Right lobe of liver (tissue), 6 donors: ENCODE results near the gene LDB2. TPM values are rescaled to one million over a fixed set of nuclear protein-coding genes. Genes with fewer than 3 reads are reported as not detected.

Experiments used
- ATAC-seq, 4 donors: fragments of 200-7000 bp; cut with Tn5 transposase; one replicate each; pipeline ENCODE4 v1.9.1; 2020; ENCODE audit warnings: mild to moderate bottlenecking in 4 of 4, moderate library complexity in 4 of 4
- DNase-seq, 3 donors: peaks; one replicate each; pipeline ENCODE4 v3.0.0-alpha.2; 2020
- H3K27ac ChIP-seq, 3 donors: fragments of 200-600 bp; one replicate each; pipeline ENCODE4 v1.8.0; 2022
- H3K27me3 ChIP-seq, 2 donors: fragments of 200-600 bp; one replicate each; pipeline ENCODE4 v1.8.0; 2022
- H3K36me3 ChIP-seq, 4 donors: fragments of 200-600 bp; sonication (generic) in 1 of 4; one replicate each; pipeline versions ENCODE4 v1.5.1 to v1.8.0; 2017 to 2022; ENCODE audit warnings: control low read depth in 1 of 4
- H3K4me1 ChIP-seq, 4 donors: fragments of 200-600 bp; sonication (generic) in 1 of 4; one replicate each; pipeline versions ENCODE4 v1.5.1 to v1.8.0; 2017 to 2022; ENCODE audit warnings: control low read depth in 1 of 4
- H3K4me3 ChIP-seq, 3 donors: fragments of 200-600 bp; one replicate each; pipeline ENCODE4 v1.8.0; 2022
- H3K9me3 ChIP-seq, 4 donors: fragments of 200-600 bp; sonication (generic) in 1 of 4; one replicate each; pipeline versions ENCODE4 v1.5.1 to v1.8.0; 2017 to 2022; ENCODE audit warnings: control low read depth in 1 of 4
- POLR2A ChIP-seq: fragments of 450-650 bp; IDR thresholded peaks from one replicate; pipeline ENCODE4 v1.6.1; 2017; ENCODE audit warnings: antibody characterized with exemption, mild to moderate bottlenecking
- WGBS: methylation state at CpG from one replicate; pipeline ENCODE4 v1.1.6; 2018; ENCODE audit warnings: low coverage, low lambda C conversion rate; ENCODE audit not compliant: insufficient coverage; ENCODE audit errors: missing lambda C conversion rate; 5-methylcytosine and 5-hydroxymethylcytosine counted together
- intact Hi-C, 2 donors: fragments of 100-400 bp; cut with DNase I; formaldehyde crosslinking; loops; one replicate each; pipeline versions ENCODE4 v1.11.2 to v1.14.1; 2022
- total RNA-seq, 6 experiments: library from RNA; depleted of rRNA in 2 of 6; stranded (reverse); fragments of >200 nt in 2 of 6; fragmentation: NEBNext Ultra II Directional in 3 of 6; extraction: Animal tissue kit (Norgen Biotek cat#: 25700) in 3 of 6; gene quantifications; one replicate each; pipeline versions ENCODE4 v1.1.0 to v1.2.4, GENCODE V29; 2016 to 2023
- TF ChIP-seq, protein P1 (sequence below), 4 donors: fragments of 200-600 bp in 3 of 4; fragments of 450-650 bp in 1 of 4; IDR thresholded peaks; one replicate each; pipeline versions ENCODE4 v1.5.1 to v1.8.0; 2016 to 2022; ENCODE audit warnings: antibody characterized with exemption in 4 of 4, mild to moderate bottlenecking in 2 of 4
- donor health status: DM: no; HTN: yes; CAD: no.
- donor health status: DM: no; HTN: no; CAD: no.
- donor health status: DM: no; HTN: no; CAD: no.
- donor health status: DM: no; HTN: yes; CAD: no.
- donor health status: DM: no; HTN: yes; CAD: no.

The LDB2 gene
- total RNA-seq, 6 experiments from 2014 or later: 11.4 to 26.6 (median 17.3) TPM

DNA sequence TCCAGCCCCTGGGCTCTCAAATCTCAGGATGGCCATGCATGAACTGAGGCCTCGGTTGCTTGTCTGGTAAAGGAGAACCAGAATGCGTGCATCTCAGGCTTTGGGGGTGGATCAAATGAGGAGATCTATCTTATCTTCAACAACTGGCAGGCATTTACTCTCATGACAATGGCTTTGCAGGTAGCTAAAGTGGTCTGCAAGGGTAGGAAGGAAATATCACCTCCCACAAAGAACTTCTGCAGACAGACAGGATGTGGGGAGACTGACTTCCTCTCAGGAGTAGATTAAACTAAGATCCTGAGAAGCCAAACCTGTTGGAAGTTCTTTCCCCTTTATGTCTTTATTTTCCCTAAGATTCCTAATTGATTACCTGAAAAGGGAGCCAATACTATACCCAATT is 7.8 kb downstream of the LDB2 start:
- TF ChIP-seq POLR2A: no peak
- TF ChIP-seq, protein P1, sequence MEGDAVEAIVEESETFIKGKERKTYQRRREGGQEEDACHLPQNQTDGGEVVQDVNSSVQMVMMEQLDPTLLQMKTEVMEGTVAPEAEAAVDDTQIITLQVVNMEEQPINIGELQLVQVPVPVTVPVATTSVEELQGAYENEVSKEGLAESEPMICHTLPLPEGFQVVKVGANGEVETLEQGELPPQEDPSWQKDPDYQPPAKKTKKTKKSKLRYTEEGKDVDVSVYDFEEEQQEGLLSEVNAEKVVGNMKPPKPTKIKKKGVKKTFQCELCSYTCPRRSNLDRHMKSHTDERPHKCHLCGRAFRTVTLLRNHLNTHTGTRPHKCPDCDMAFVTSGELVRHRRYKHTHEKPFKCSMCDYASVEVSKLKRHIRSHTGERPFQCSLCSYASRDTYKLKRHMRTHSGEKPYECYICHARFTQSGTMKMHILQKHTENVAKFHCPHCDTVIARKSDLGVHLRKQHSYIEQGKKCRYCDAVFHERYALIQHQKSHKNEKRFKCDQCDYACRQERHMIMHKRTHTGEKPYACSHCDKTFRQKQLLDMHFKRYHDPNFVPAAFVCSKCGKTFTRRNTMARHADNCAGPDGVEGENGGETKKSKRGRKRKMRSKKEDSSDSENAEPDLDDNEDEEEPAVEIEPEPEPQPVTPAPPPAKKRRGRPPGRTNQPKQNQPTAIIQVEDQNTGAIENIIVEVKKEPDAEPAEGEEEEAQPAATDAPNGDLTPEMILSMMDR (IDR thresholded peaks at IDR 0.05): no peak
- Histone ChIP-seq H3K27me3 (no peaks in the 10 kb centered on the region), H3K9me3 (no peaks in the 10 kb centered on the region), H3K36me3 (no peaks in the 10 kb centered on the region), H3K4me1 (no peaks in the 10 kb centered on the region), H3K27ac (no peak overlapping the region), H3K4me3 (no peak overlapping the region)
- no peak for DNase-seq
- no peak for ATAC-seq
- 79% methylated on average over 2 of the region's 2 CpGs for WGBS
- intact Hi-C loops: no loop called here

DNA sequence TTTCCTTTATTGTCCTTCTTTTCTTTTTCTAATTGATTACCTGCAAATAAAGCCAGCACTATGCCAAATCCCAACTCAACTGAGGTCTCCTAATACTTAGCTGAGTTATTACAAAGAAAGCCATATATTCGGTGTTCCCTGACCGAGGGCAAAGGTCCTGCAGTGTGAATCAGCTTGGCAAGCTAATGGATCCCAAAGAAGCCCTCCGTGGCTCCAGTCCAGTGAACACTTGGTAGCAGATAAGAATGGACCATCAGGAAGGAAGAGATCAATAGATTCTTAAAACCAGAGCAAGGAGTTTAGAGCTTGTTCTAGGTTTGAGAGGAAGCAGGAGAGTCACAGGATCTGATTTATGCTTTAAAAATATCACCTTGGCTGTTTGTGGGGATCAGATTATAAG is 8.5 kb downstream of the LDB2 start:
- no peak for DNase-seq
- ATAC-seq: peak in 1 of 4 donors; percentile 32
- WGBS: 56% methylated on average over 3 of the region's 3 CpGs
- Histone ChIP-seq H3K27ac (no peak overlapping the region), H3K4me1 (no peaks in the 10 kb centered on the region), H3K4me3 (no peak overlapping the region), H3K36me3 (no peaks in the 10 kb centered on the region), H3K27me3 (no peaks in the 10 kb centered on the region), H3K9me3 (no peaks in the 10 kb centered on the region)
- TF ChIP-seq, protein P1 (IDR thresholded peaks at IDR 0.05): no peak
- no peak for TF ChIP-seq POLR2A
- intact Hi-C loops: no loop called here

DNA sequence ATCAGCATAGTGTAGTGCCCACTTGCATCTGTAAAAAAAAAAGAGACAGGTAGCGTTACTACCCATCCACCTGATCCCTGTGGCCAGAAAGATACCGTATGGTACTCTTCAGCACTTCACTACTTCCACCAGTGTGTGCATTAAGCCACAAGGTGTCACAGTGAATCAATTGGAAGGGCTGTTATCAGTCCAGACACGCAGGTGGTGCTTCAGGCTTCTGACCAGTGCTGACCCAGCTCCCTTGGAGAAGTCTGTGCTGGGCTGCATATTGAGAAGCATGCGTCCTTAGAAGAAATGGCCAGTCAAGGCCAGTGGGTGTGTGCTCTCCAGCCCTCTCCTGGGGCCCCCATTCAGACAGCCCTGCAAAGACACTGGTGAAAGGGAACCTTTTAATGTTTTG is 10.6 kb downstream of the LDB2 start:
- 66% methylated on average over 4 of the region's 4 CpGs for WGBS
- ATAC-seq: no peak
- Histone ChIP-seq H3K4me1 (no peaks in the 10 kb centered on the region), H3K27ac (no peak overlapping the region), H3K9me3 (no peaks in the 10 kb centered on the region), H3K36me3 (no peaks in the 10 kb centered on the region), H3K4me3 (no peak overlapping the region), H3K27me3 (no peaks in the 10 kb centered on the region)
- no peak for DNase-seq
- TF ChIP-seq POLR2A: no peak
- TF ChIP-seq, protein P1 (IDR thresholded peaks at IDR 0.05): no peak
- intact Hi-C loops: no loop called here

DNA sequence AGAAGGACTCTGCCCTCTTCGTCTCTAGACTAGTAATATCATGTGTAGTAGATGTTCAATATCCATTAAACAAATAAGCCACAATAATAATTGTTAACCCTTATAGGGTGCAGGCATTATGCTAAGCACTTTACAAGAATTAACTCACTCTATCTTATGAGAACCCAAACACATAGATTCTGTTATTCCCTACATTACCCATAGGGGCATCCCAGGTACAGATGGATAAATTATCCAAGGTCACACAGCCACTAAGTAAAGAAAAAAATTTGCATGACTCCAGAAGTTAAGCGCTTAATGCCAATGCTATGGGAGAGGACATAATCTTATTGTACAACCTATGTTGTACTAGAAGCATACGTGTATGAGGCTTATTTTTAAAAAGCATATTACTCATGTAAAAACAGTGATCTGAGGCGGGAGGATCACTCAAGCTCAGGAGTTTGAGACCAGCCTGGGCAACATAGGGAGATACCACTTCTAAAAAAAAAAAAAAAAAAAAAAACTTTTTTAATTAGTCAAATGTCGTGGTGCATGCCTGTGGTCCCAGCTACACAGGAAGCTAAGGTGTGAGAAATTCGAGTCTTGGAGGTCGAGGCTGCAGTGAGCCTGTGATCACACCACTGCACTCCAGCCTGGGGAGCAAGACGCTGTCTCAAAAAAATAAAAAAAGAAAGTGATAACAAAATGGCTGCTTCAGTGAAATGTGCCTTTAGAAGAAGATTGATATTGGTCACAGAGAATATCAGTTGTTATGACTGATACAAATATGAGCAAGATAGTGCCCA is 13.6 kb downstream of the LDB2 start:
- intact Hi-C loops: no loop called here
- H3K9me3 ChIP-seq: no peaks in the 10 kb centered on the region
- ATAC-seq (peak in 1 of 4 donors; percentile 23), DNase-seq (no peak)
- no peak for TF ChIP-seq POLR2A
- TF ChIP-seq, protein P1 (IDR thresholded peaks at IDR 0.05): no peak
- H3K36me3 ChIP-seq: no peaks in the 10 kb centered on the region
- 73% methylated on average over 8 of the region's 8 CpGs for WGBS
- no peaks in the 10 kb centered on the region for H3K27me3 ChIP-seq
- no peak overlapping the region for H3K4me3 ChIP-seq
- no peaks in the 10 kb centered on the region for H3K4me1 ChIP-seq
- H3K27ac ChIP-seq: no peak overlapping the region
